ENCODE results near the gene LRWD1. TPM values are rescaled to one million over a fixed set of nuclear protein-coding genes. Genes with fewer than 3 reads are reported as not detected.

LRWD1 gene
- total and polyA plus RNA-seq, 9 donors, result 3.4 to 26.2 (median 13.6) TPM

DNA sequence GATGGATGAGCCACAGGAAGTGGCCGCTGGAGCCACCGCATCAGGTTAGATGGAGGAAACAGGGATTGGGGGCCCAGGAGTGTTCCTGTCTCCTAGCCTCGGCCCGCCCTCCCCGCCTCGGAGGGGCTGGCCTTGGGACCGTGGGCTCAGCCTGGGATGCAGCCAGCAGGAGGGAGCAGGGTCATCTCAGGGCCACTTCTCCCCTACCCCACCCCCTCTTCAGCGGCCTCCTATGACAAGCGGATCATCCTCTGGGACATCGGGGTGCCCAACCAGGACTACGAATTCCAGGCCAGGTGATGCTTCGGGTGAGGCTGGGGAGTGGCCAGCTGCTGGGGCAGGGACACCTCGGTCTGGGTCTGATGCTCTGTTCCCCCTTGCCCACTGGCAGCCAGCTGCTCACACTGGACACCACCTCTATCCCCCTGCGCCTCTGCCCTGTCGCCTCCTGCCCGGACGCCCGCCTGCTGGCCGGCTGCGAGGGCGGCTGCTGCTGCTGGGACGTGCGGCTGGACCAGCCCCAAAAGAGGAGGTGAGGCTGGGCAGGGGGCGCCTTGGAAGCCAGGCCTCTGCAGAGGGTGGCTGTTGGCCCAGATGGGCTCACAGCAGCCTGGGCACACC is 4.7 kb downstream of the LRWD1 start:
- Histone ChIP-seq H3K4me3 (no peak overlapping the region), H3K4me1 (ENCODE audit: insufficient read depth) (peaks cover 7% of the 10 kb centered on the region), H3K27me3 (no peaks in the 10 kb centered on the region), H3K36me3 (no peaks in the 10 kb centered on the region), H3K27ac (no peak overlapping the region), H3K9me3 (no peaks in the 10 kb centered on the region)
- peak in 2 of 5 donors; percentile 26 to 38 for DNase-seq
- intact Hi-C loops (cut with DNase I), result no loop called here
- TF ChIP-seq EP300 (IDR thresholded peaks at IDR 0.05) (no peak), POLR2A (IDR thresholded peaks at IDR 0.05) (no peak)
- TF ChIP-seq, protein P1, sequence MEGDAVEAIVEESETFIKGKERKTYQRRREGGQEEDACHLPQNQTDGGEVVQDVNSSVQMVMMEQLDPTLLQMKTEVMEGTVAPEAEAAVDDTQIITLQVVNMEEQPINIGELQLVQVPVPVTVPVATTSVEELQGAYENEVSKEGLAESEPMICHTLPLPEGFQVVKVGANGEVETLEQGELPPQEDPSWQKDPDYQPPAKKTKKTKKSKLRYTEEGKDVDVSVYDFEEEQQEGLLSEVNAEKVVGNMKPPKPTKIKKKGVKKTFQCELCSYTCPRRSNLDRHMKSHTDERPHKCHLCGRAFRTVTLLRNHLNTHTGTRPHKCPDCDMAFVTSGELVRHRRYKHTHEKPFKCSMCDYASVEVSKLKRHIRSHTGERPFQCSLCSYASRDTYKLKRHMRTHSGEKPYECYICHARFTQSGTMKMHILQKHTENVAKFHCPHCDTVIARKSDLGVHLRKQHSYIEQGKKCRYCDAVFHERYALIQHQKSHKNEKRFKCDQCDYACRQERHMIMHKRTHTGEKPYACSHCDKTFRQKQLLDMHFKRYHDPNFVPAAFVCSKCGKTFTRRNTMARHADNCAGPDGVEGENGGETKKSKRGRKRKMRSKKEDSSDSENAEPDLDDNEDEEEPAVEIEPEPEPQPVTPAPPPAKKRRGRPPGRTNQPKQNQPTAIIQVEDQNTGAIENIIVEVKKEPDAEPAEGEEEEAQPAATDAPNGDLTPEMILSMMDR (IDR thresholded peaks at IDR 0.05), result no peak
- WGBS, 3 donors, result 77 to 85% (median 77%) methylated on average over 23 to 24 of the region's 24 CpGs

DNA sequence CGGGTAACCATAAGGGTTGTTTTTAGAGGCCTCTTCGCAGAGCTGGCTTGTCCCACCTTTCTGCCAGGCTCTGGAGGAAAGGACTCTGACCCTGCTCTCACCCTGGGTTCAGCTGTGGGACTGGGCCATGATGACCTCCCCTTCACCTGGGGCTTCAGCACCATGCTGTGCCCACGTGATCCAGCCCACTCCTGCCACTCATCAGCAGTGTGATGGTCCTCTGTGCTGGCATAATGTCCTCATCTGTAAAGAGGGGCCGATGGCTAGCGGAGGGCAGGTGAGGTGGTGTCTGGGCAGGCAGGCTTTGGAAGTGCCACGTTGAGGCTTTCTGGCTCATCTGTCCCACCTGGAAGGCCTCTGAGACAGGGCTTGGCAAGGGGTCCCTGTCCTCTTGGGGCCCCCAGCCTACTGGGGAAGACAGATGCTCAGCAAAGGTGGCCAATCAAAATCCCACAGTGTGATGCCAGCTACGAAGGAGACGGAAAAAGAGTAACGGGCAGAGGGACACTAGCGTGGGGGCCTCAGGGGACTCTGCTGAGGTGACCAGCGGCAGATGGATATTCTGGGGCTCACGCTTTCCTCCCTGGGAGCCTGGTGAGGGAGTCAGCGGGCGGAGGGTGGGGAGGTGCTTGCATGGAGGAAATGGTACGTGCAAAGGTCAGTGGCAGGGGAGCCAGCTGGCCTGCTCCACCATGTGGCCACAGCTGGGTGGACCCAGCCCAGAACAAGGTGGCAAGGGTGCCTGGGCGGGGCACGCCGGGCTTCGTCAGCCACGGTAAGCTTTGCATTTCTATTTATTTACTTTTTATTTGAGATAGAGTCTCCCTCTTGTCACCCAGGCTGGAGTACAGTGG is 5.4 kb downstream of the LRWD1 start:
- 73 to 84% (median 81%) methylated on average over 20 of the region's 20 CpGs for WGBS, 3 donors
- TF ChIP-seq POLR2A (IDR thresholded peaks at IDR 0.05), result no peak
- TF ChIP-seq EP300 (IDR thresholded peaks at IDR 0.05), result no peak
- intact Hi-C loops (cut with DNase I), result no loop called here
- Histone ChIP-seq H3K4me1 (ENCODE audit: insufficient read depth) (peaks cover 7% of the 10 kb centered on the region), H3K4me3 (no peak overlapping the region), H3K27me3 (no peaks in the 10 kb centered on the region), H3K9me3 (no peaks in the 10 kb centered on the region), H3K36me3 (no peaks in the 10 kb centered on the region), H3K27ac (no peak overlapping the region)
- peak in 3 of 5 donors; percentile 8 to 37 (median 20) for DNase-seq

- Histone ChIP-seq H3K36me3 (no peaks in the 10 kb centered on the region), H3K4me1 (ENCODE audit: insufficient read depth) (no peaks in the 10 kb centered on the region), H3K4me3 (no peak overlapping the region), H3K9me3 (no peaks in the 10 kb centered on the region), H3K27ac (no peak overlapping the region), H3K27me3 (no peaks in the 10 kb centered on the region)
- intact Hi-C loops (cut with DNase I), result no loop called here
- 79 to 90% (median 81%) methylated on average over 6 of the region's 6 CpGs for WGBS, 3 donors
- TF ChIP-seq EP300 (IDR thresholded peaks at IDR 0.05) (no peak), POLR2A (IDR thresholded peaks at IDR 0.05) (no peak)
- TF ChIP-seq, protein P1 (IDR thresholded peaks at IDR 0.05), result no peak
- peak in 4 of 5 donors; percentile 8 to 29 (median 14) for DNase-seq
These were observed 7.0 kb downstream of the LRWD1 start for GRCh38 chr7:102471791-102472125.

DNA sequence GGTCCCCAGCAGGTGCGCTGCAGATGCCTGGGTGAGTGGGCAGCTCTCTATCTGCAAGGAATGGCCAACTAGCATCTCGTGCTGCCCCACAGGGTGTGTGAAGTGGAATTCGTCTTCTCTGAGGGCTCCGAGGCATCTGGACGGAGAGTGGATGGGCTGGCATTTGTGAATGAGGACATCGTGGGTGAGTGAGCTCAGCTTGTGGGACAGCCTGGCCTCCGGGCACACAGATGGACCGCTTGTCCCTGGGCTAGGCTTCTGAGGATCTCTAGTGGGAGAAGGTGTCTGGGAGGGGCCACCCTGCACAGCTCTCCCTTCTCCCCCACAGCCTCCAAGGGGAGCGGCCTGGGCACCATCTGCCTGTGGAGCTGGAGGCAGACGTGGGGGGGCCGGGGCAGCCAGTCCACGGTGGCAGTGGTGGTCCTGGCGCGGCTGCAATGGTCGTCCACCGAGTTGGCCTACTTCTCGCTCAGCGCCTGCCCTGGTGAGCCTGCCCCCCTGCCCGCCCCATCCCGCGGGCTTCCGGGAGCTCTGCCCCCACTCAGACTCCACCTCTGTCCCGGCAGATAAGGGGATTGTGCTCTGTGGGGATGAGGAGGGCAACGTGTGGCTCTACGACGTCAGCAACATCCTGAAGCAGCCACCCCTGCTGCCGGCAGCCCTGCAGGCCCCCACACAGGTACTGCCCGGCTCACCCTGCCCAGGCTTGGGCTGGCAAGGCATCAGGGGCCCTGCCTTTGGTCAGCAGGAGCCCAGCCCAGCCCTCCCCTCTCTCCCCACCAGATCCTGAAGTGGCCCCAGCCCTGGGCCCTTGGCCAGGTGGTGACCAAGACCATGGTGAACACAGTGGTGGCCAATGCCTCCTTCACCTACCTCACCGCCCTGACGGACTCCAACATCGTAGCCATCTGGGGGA is 7.6 kb downstream of the LRWD1 start:
- H3K9me3 ChIP-seq, result no peaks in the 10 kb centered on the region
- no peaks in the 10 kb centered on the region for H3K27me3 ChIP-seq
- intact Hi-C loops (cut with DNase I), result no loop called here
- H3K4me3 ChIP-seq, result no peak overlapping the region
- DNase-seq, result peak in 4 of 5 donors; percentile 11 to 48 (median 22)
- 61 to 71% (median 63%) methylated on average over 20 to 31 of the region's 31 CpGs for WGBS, 3 donors
- no peak overlapping the region for H3K27ac ChIP-seq
- no peak for TF ChIP-seq EP300 (IDR thresholded peaks at IDR 0.05)
- no peak for TF ChIP-seq POLR2A (IDR thresholded peaks at IDR 0.05)
- TF ChIP-seq, protein P1 (IDR thresholded peaks at IDR 0.05), result no peak
- H3K36me3 ChIP-seq, result no peaks in the 10 kb centered on the region
- H3K4me1 ChIP-seq (ENCODE audit: insufficient read depth), result no peaks in the 10 kb centered on the region
